Measurements from ENCODE around the gene RHOF. TPM values are rescaled to one million over a fixed set of nuclear protein-coding genes. Genes with fewer than 3 reads are reported as not detected.

RHOF gene
- total and polyA plus RNA-seq, 2 donors (not counting 1 experiment from before 2014, with no cell fraction given): 2.3 to 6.8 TPM

GRCh38 chr12:121802485-121802842 lies 9.0 kb upstream of the RHOF start:
- H3K27me3 ChIP-seq (ENCODE audit: control insufficient read depth, insufficient read depth, low read length): no peaks in the 10 kb centered on the region

GRCh38 chr12:121801595-121802484 lies 8.4 kb upstream of the RHOF start:
- Histone ChIP-seq H3K27me3 (ENCODE audit: control insufficient read depth, insufficient read depth, low read length) (no peaks in the 10 kb centered on the region), H3K36me3 (ENCODE audit: control insufficient read depth, insufficient read depth, low read length) (peaks cover 6% of the 10 kb centered on the region), H3K9ac (ENCODE audit: insufficient read depth, low read length) (peak overlapping the region; percentile 87), H3K4me3 (replicated peaks in 1 of 4; ENCODE audit: control extremely low read depth in 1 of 4, insufficient read depth in 1 of 4, low read depth in 3 of 4, low read length in 4 of 4) (peak overlapping the region; percentile 50 to 92 (median 66)), H3K4me1 (ENCODE audit: control insufficient read depth, extremely low read depth, insufficient read depth, low read length) (peaks cover 21% of the 10 kb centered on the region), H3K79me2 (ENCODE audit: control insufficient read depth, insufficient read depth, low read length) (peaks cover 55% of the 10 kb centered on the region), H3K27ac (ENCODE audit: insufficient read depth, low read length) (peak overlapping the region; percentile 97), H3K9me3 (ENCODE audit: control insufficient read depth, insufficient read depth, low read depth, low read length) (no peaks in the 10 kb centered on the region), H3K4me2 (ENCODE audit: extremely low read depth, insufficient read depth, low read length) (peak overlapping the region; percentile 99), H2AFZ (ENCODE audit: low read length) (no peak overlapping the region), H4K20me1 (ENCODE audit: control insufficient read depth, extremely low read depth, insufficient read depth, low read length) (no peaks in the 10 kb centered on the region)
- TF ChIP-seq EZH2 (IDR thresholded peaks at IDR 0.05; ENCODE audit: low read length, missing control alignments): no peak
- TF ChIP-seq, protein P1, sequence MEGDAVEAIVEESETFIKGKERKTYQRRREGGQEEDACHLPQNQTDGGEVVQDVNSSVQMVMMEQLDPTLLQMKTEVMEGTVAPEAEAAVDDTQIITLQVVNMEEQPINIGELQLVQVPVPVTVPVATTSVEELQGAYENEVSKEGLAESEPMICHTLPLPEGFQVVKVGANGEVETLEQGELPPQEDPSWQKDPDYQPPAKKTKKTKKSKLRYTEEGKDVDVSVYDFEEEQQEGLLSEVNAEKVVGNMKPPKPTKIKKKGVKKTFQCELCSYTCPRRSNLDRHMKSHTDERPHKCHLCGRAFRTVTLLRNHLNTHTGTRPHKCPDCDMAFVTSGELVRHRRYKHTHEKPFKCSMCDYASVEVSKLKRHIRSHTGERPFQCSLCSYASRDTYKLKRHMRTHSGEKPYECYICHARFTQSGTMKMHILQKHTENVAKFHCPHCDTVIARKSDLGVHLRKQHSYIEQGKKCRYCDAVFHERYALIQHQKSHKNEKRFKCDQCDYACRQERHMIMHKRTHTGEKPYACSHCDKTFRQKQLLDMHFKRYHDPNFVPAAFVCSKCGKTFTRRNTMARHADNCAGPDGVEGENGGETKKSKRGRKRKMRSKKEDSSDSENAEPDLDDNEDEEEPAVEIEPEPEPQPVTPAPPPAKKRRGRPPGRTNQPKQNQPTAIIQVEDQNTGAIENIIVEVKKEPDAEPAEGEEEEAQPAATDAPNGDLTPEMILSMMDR (conservative IDR thresholded peaks at IDR 0.05 in 1 of 2, IDR thresholded peaks at IDR 0.05 in 1 of 2; ENCODE audit: low read depth in 1 of 2, low read length in 2 of 2): no peak
- peak; percentile 43 to 44 for DNase-seq (ENCODE audit: low read depth in 2 of 2)

More at GRCh38 chr12:121802485-121802842, 9.0 kb upstream of the RHOF start:
- peaks cover 59% of the 10 kb centered on the region for H3K79me2 ChIP-seq (ENCODE audit: control insufficient read depth, insufficient read depth, low read length)
- peak overlapping the region; percentile 87 for H3K9ac ChIP-seq (ENCODE audit: insufficient read depth, low read length)
- no peak for DNase-seq (ENCODE audit: low read depth in 2 of 2)
- H4K20me1 ChIP-seq (ENCODE audit: control insufficient read depth, extremely low read depth, insufficient read depth, low read length): no peaks in the 10 kb centered on the region
- H3K4me3 ChIP-seq (replicated peaks in 1 of 4; ENCODE audit: control extremely low read depth in 1 of 4, insufficient read depth in 1 of 4, low read depth in 3 of 4, low read length in 4 of 4): peak overlapping the region; percentile 50 to 92 (median 66)
- H3K36me3 ChIP-seq (ENCODE audit: control insufficient read depth, insufficient read depth, low read length): peaks cover 6% of the 10 kb centered on the region
- no peaks in the 10 kb centered on the region for H3K9me3 ChIP-seq (ENCODE audit: control insufficient read depth, insufficient read depth, low read depth, low read length)
- no peak for TF ChIP-seq EZH2 (IDR thresholded peaks at IDR 0.05; ENCODE audit: low read length, missing control alignments)
- H3K4me1 ChIP-seq (ENCODE audit: control insufficient read depth, extremely low read depth, insufficient read depth, low read length): peaks cover 20% of the 10 kb centered on the region
- peak overlapping the region; percentile 97 for H3K27ac ChIP-seq (ENCODE audit: insufficient read depth, low read length)
- peak overlapping the region; percentile 99 for H3K4me2 ChIP-seq (ENCODE audit: extremely low read depth, insufficient read depth, low read length)
- H2AFZ ChIP-seq (ENCODE audit: low read length): no peak overlapping the region

GRCh38 chr12:121800694-121801594 lies 7.5 kb upstream of the RHOF start:
- H3K4me1 ChIP-seq (ENCODE audit: control insufficient read depth, extremely low read depth, insufficient read depth, low read length): peaks cover 28% of the 10 kb centered on the region
- H3K9me3 ChIP-seq (ENCODE audit: control insufficient read depth, insufficient read depth, low read depth, low read length): no peaks in the 10 kb centered on the region
- H3K27me3 ChIP-seq (ENCODE audit: control insufficient read depth, insufficient read depth, low read length): no peaks in the 10 kb centered on the region
- TF ChIP-seq EZH2 (IDR thresholded peaks at IDR 0.05; ENCODE audit: low read length, missing control alignments): no peak
- TF ChIP-seq, protein P1 (conservative IDR thresholded peaks at IDR 0.05 in 1 of 2, IDR thresholded peaks at IDR 0.05 in 1 of 2; ENCODE audit: low read depth in 1 of 2, low read length in 2 of 2): no peak
- H3K4me2 ChIP-seq (ENCODE audit: extremely low read depth, insufficient read depth, low read length): peak overlapping the region; percentile 99
- H3K27ac ChIP-seq (ENCODE audit: insufficient read depth, low read length): peak overlapping the region; percentile 97
- DNase-seq (ENCODE audit: low read depth in 2 of 2): peak; percentile 84 to 86
- H2AFZ ChIP-seq (ENCODE audit: low read length): no peak overlapping the region
- no peaks in the 10 kb centered on the region for H4K20me1 ChIP-seq (ENCODE audit: control insufficient read depth, extremely low read depth, insufficient read depth, low read length)
- H3K9ac ChIP-seq (ENCODE audit: insufficient read depth, low read length): peak overlapping the region; percentile 87
- peaks cover 7% of the 10 kb centered on the region for H3K36me3 ChIP-seq (ENCODE audit: control insufficient read depth, insufficient read depth, low read length)
- H3K4me3 ChIP-seq (replicated peaks in 1 of 4; ENCODE audit: control extremely low read depth in 1 of 4, insufficient read depth in 1 of 4, low read depth in 3 of 4, low read length in 4 of 4): peak overlapping the region; percentile 50 to 92 (median 66)
- H3K79me2 ChIP-seq (ENCODE audit: control insufficient read depth, insufficient read depth, low read length): peaks cover 52% of the 10 kb centered on the region

All from fibroblast of lung (primary cell).